ENCODE measurements around the gene ZC3H12D. TPM values are rescaled to one million over a fixed set of nuclear protein-coding genes. Genes with fewer than 3 reads are reported as not detected.

Gene ZC3H12D
- total and polyA plus RNA-seq, 2 donors (not counting 3 experiments of a cell fraction or from before 2014, with no cell fraction given), result 0.06 TPM; not detected in 1

DNA sequence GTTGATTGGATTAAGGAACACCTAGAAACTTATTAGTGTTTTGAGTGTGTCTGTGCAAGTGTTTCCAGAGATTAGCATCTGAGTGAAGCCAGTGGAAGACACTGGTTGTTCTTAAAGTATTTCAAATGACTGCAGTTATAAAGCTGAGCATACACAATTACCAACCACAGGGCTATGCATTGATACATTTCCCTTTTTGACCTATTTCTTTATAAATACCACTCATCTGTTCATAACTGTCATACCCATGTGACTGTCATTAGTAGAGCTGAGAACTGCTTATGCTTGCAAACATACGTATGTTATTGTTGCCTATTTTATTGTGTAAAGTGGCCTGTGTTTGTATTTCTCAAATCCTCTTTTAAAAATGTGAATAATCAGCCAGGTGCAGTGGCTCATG, 15.3 kb upstream of the ZC3H12D start:
- no TSS peak for BruUV-seq (replicated peaks)
- Histone ChIP-seq H3K9me1 (replicated peaks; ENCODE audit: control insufficient read depth, extremely low read depth, insufficient read depth, low read length) (no peaks in the 10 kb centered on the region), H3K9ac (replicated peaks; ENCODE audit: extremely low read depth, insufficient read depth, low read length) (no peak overlapping the region), H3K4me3 (replicated peaks in 1 of 3; ENCODE audit: insufficient read depth in 1 of 3, low read depth in 1 of 3, low read length in 3 of 3) (no peak overlapping the region), H3K9me3 (replicated peaks; ENCODE audit: control insufficient read depth, insufficient read depth, low read length) (no peaks in the 10 kb centered on the region), H3K27me3 (ENCODE audit: control insufficient read depth in 2 of 2, insufficient read depth in 2 of 2, low read length in 2 of 2) (no peaks in the 10 kb centered on the region), H3K79me2 (ENCODE audit: control insufficient read depth, insufficient read depth, low read length) (no peaks in the 10 kb centered on the region), H3K4me1 (ENCODE audit: control insufficient read depth, extremely low read depth, insufficient read depth, low read length) (no peaks in the 10 kb centered on the region), H3K27ac (ENCODE audit: insufficient read depth, low read depth, low read length) (no peak overlapping the region), H3K36me3 (ENCODE audit: control insufficient read depth in 2 of 2, extremely low read depth in 1 of 2, insufficient read depth in 2 of 2, low read length in 2 of 2) (no peaks in the 10 kb centered on the region), H4K20me1 (replicated peaks; ENCODE audit: control insufficient read depth, extremely low read depth, insufficient read depth, low read length) (no peaks in the 10 kb centered on the region), H2AFZ (ENCODE audit: low read depth, low read length) (no peak overlapping the region), H3K4me2 (ENCODE audit: insufficient read depth, low read length) (no peak overlapping the region)
- dilution Hi-C loops (cut with MboI; ENCODE audit: extremely low pct_ligation_motif_present, low sequenced_read_pairs) (no loop called here), intact Hi-C loops (cut with micrococcal nuclease) (no loop called here)
- FAIRE-seq (no peak), DNase-seq (ENCODE audit: low read depth, low spot score) (no peak)
- TF ChIP-seq FOS (IDR thresholded peaks at IDR 0.05; ENCODE audit: borderline replicate concordance, insufficient read depth, low read length), result no peak
- no peak for TF ChIP-seq JUN (IDR thresholded peaks at IDR 0.05; ENCODE audit: borderline replicate concordance, insufficient read depth, insufficient read length, low read depth)
- TF ChIP-seq MYC (IDR thresholded peaks at IDR 0.05; ENCODE audit: low read depth, low read length), result no peak
- TF ChIP-seq GATA2 (IDR thresholded peaks at IDR 0.05; ENCODE audit: insufficient read depth, insufficient read length, low read depth, low read length), result no peak
- CTCF ChIA-PET, result interaction anchor here (1.2 kb wide), 1 partner anchor 472 kb away, joined by 3 read pairs; no protein-coding TSS in a partner anchor
- POLR2A ChIA-PET, result no interaction called here

DNA sequence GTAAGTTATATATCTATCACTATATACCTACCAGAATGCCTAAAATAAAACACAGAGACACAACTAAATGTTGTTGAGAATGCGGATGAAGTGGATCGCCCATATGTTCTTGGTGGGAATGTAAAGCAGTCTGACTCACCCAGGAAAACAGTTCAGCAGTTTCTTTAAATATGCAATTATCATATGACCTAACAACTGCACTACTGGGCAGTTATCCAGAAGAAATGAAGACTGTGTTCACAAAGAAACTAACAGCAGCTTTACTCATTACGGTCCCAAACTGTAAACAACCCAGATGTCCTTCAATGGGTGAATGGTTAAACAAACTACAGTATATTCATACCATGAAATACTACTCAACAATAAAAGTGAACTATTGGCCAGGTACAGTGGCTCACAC, 14.3 kb upstream of the ZC3H12D start:
- no peaks in the 10 kb centered on the region for H4K20me1 ChIP-seq (replicated peaks; ENCODE audit: control insufficient read depth, extremely low read depth, insufficient read depth, low read length)
- no peaks in the 10 kb centered on the region for H3K4me1 ChIP-seq (ENCODE audit: control insufficient read depth, extremely low read depth, insufficient read depth, low read length)
- no peak overlapping the region for H2AFZ ChIP-seq (ENCODE audit: low read depth, low read length)
- DNase-seq (ENCODE audit: low read depth, low spot score) (peak; percentile 57), FAIRE-seq (peak; percentile 58)
- no peaks in the 10 kb centered on the region for H3K9me3 ChIP-seq (replicated peaks; ENCODE audit: control insufficient read depth, insufficient read depth, low read length)
- dilution Hi-C loops (cut with MboI; ENCODE audit: extremely low pct_ligation_motif_present, low sequenced_read_pairs) (no loop called here), intact Hi-C loops (cut with micrococcal nuclease) (no loop called here)
- POLR2A ChIA-PET, result no interaction called here
- no peak overlapping the region for H3K9ac ChIP-seq (replicated peaks; ENCODE audit: extremely low read depth, insufficient read depth, low read length)
- H3K36me3 ChIP-seq (ENCODE audit: control insufficient read depth in 2 of 2, extremely low read depth in 1 of 2, insufficient read depth in 2 of 2, low read length in 2 of 2), result no peaks in the 10 kb centered on the region
- CTCF ChIA-PET, result interaction anchor here (0.8 to 1.0 kb wide), 2 partner anchors 18 to 470 kb away, joined by 3 to 4 read pairs; no protein-coding TSS in a partner anchor
- no peaks in the 10 kb centered on the region for H3K27me3 ChIP-seq (ENCODE audit: control insufficient read depth in 2 of 2, insufficient read depth in 2 of 2, low read length in 2 of 2)
- no peak overlapping the region for H3K4me3 ChIP-seq (replicated peaks in 1 of 3; ENCODE audit: insufficient read depth in 1 of 3, low read depth in 1 of 3, low read length in 3 of 3)
- no peak overlapping the region for H3K4me2 ChIP-seq (ENCODE audit: insufficient read depth, low read length)
- H3K9me1 ChIP-seq (replicated peaks; ENCODE audit: control insufficient read depth, extremely low read depth, insufficient read depth, low read length), result no peaks in the 10 kb centered on the region
- no TSS peak for BruUV-seq (replicated peaks)
- H3K27ac ChIP-seq (ENCODE audit: insufficient read depth, low read depth, low read length), result no peak overlapping the region
- TF ChIP-seq POLR2AphosphoS5 (IDR thresholded peaks at IDR 0.05; ENCODE audit: insufficient read depth, low read depth, low read length), result no peak
- TF ChIP-seq GATA2 (IDR thresholded peaks at IDR 0.05; ENCODE audit: insufficient read depth, insufficient read length, low read depth, low read length), result no peak
- TF ChIP-seq JUN (IDR thresholded peaks at IDR 0.05; ENCODE audit: borderline replicate concordance, insufficient read depth, insufficient read length, low read depth), result no peak
- TF ChIP-seq, protein P1, sequence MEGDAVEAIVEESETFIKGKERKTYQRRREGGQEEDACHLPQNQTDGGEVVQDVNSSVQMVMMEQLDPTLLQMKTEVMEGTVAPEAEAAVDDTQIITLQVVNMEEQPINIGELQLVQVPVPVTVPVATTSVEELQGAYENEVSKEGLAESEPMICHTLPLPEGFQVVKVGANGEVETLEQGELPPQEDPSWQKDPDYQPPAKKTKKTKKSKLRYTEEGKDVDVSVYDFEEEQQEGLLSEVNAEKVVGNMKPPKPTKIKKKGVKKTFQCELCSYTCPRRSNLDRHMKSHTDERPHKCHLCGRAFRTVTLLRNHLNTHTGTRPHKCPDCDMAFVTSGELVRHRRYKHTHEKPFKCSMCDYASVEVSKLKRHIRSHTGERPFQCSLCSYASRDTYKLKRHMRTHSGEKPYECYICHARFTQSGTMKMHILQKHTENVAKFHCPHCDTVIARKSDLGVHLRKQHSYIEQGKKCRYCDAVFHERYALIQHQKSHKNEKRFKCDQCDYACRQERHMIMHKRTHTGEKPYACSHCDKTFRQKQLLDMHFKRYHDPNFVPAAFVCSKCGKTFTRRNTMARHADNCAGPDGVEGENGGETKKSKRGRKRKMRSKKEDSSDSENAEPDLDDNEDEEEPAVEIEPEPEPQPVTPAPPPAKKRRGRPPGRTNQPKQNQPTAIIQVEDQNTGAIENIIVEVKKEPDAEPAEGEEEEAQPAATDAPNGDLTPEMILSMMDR (IDR thresholded peaks at IDR 0.05; ENCODE audit: extremely low read depth in 1 of 2, insufficient read depth in 1 of 2, low read depth in 1 of 2, low read length in 2 of 2), result no peak
- TF ChIP-seq, protein P2, sequence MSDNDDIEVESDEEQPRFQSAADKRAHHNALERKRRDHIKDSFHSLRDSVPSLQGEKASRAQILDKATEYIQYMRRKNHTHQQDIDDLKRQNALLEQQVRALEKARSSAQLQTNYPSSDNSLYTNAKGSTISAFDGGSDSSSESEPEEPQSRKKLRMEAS (IDR thresholded peaks at IDR 0.05; ENCODE audit: insufficient read depth, insufficient read length), result no peak
- peak; percentile 38 for TF ChIP-seq FOS (IDR thresholded peaks at IDR 0.05; ENCODE audit: borderline replicate concordance, insufficient read depth, low read length)
- no peaks in the 10 kb centered on the region for H3K79me2 ChIP-seq (ENCODE audit: control insufficient read depth, insufficient read depth, low read length)

Data from endothelial cell of umbilical vein (primary cell).